Fibroblast of villous mesenchyme (primary cell): Measurements from ENCODE around the gene RNASE2. TPM values are rescaled to one million over a fixed set of nuclear protein-coding genes. Genes with fewer than 3 reads are reported as not detected.
"Not testable (repeated sequence)": the region's sequence is repeated elsewhere in the genome, so short reads cannot be mapped to it uniquely, and the experiment has no call there.

ENCODE experiments used
- DNase-seq: peaks from one replicate; pipeline ENCODE4 v3.0.0-alpha.2; 2010; ENCODE audit warnings: low read depth
- H3K4me3 ChIP-seq: 2 replicates; pipeline ENCODE4 v1.5.1; 2011; ENCODE audit warnings: low read depth, mild to moderate bottlenecking, low read length
- total RNA-seq: library from RNA; depleted of rRNA; stranded (reverse); fragments of >200 nt; gene quantifications from 2 replicates; pipeline ENCODE4 v1.2.3, GENCODE V29; 2012
- TF ChIP-seq, protein P1 (sequence below): IDR thresholded peaks from 2 replicates; pipeline ENCODE4 v1.5.1; 2012; ENCODE audit warnings: low read depth, mild to moderate bottlenecking, low read length; ENCODE audit not compliant: insufficient read depth

Gene RNASE2
- total RNA-seq, 1 donor = not detected

DNA sequence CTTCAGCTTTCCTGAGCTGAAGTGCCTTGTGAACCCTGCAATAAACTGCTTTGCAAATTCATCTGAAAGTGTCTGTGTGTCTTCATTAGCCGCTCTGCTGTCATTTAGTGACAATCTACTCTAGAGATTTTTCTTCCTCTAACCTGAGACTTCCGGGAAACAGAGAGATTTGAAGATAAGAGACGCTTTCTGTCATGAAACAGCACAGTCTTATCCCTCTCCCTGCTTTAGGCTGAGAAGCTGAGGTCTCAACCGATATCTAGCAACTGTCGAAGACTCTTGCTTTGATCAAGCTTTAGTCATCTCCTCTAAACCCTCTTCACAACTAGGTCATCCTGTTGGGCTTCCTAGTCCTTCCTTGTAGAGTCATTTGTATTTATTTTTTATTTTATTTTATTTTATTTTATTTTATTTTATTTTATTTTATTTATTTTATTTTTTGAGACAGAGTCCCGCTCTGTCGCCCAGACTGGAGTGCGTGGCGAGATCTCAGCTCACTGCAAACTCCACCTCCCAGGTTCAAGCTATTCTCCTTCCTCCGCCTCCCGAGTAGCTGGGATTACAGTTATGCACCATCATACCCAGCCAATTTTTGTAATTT is 1.2 kb downstream of the RNASE2 start:
- DNase-seq = no peak
- H3K4me3 ChIP-seq = no peak overlapping the region
- TF ChIP-seq, protein P1, sequence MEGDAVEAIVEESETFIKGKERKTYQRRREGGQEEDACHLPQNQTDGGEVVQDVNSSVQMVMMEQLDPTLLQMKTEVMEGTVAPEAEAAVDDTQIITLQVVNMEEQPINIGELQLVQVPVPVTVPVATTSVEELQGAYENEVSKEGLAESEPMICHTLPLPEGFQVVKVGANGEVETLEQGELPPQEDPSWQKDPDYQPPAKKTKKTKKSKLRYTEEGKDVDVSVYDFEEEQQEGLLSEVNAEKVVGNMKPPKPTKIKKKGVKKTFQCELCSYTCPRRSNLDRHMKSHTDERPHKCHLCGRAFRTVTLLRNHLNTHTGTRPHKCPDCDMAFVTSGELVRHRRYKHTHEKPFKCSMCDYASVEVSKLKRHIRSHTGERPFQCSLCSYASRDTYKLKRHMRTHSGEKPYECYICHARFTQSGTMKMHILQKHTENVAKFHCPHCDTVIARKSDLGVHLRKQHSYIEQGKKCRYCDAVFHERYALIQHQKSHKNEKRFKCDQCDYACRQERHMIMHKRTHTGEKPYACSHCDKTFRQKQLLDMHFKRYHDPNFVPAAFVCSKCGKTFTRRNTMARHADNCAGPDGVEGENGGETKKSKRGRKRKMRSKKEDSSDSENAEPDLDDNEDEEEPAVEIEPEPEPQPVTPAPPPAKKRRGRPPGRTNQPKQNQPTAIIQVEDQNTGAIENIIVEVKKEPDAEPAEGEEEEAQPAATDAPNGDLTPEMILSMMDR = no peak

DNA sequence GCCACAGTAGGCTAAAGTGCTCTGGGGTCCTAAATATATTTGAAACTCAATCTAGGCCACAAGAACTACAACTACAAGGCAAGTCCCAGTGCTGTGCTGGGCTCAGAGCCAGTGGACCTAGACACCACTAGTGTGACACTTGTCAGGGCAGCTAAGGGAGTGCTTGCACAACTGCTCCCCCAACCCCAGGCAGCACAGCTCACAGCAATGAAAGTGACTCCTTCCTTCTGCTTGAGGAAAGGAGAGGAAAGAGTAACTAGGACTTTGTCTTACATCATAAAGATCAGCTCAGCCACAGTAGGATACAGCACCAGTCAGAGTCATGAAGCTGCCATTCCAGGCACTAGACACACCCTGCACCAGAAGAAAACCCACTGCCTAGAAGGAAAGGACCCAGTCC is 3.7 kb downstream of the RNASE2 start:
- DNase-seq, H3K4me3 ChIP-seq: not testable (repeated sequence)

DNA sequence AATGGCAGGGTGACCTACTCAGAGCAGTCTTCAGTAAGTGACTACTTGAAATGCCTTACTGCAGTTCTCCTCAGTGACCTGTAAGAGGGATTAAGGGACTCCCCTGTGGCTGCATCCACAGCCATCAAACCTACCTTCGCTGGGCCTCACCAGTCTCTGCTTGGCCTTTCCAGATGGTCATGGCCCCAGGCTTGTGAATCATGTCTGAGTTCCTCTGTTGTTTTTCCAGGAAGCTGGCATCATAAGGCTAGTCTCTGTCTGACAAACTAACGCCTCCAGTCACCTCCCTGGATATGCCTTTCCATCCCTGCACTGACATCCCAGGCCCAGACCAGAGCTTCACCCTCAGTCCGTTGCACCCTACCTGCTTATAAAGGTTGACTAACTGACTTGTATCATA is 14.0 kb downstream of the RNASE2 start:
- no peak overlapping the region for H3K4me3 ChIP-seq
- TF ChIP-seq, protein P1 = no peak
- DNase-seq = no peak

DNA sequence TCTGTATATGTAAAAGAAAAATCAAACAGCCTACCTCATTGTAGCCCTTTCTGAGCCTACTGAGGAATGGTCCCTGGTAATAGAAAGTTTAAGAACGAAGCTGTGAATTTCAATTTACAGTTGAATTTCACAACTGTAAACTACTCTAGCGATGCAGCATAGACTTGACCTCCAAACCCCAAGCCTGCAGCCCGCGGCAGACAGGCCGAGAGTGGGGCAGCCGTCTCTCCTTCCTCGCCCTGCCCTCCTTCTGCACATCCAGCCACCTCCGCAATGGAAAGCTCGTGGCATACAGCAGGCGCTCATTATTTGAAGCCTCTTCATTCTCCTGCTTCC is 15.3 kb downstream of the RNASE2 start:
- no peak for DNase-seq
- TF ChIP-seq, protein P1 = no peak
- H3K4me3 ChIP-seq = peak overlapping the region; percentile 81

DNA sequence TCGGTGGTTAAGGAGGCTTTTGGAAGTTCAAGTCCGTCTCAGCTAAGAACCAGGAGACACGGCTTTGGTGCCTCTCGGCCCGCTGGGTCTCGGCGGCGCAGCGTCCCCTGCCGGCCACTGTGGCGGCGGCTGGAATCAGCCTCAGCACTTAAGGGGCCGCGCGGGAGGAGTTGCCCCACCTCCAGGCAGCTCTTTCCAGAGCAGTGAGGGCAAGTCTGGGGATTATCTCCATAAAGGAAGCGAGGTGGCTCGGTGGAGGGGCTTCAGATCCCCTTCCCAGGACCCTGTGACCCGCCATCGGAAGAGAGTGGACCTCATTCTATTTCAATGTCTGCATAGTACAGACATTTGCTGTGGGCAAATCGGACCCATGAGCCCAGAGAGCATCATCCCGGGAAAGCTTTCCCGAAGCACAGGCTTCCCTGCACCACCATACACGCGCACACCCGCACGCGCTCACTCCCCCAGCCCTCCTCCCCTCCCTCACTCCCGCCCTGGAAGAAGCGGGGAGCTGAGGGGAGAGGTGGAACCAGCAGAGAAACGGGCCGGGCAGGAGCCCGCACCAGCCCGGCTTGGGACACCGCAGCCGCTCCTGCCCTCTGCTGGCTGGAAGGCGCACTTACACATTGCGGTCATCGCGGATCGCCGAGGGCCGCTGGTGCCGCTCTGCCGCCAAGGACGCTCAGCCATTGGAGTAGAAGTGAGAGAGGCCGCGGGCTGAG is 15.9 kb downstream of the RNASE2 start:
- DNase-seq = peak; percentile 80
- TF ChIP-seq, protein P1 = peak; percentile 98

DNA sequence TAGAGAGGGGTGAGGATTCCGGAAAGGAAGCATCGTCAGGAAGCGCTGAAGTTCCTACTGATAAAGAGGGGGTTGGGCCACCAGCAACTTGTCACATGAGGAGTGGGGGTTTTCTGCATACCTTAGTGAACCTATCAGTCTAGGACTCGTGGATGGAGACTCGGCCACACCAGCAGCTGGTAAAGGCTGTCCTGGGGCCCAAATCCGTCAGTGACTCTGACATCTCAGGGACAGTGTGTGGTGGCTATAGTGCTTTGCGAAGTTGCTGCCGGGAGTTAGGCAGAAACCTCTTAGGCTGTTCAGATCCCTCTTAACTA is 16.4 kb downstream of the RNASE2 start:
- DNase-seq = no peak
- TF ChIP-seq, protein P1 = no peak
- peak overlapping the region; percentile 81 for H3K4me3 ChIP-seq

More for the DNA sequence above, 15.9 kb downstream of the RNASE2 start:
- peak overlapping the region; percentile 81 for H3K4me3 ChIP-seq

- H3K4me3 ChIP-seq = no peak overlapping the region
- no peak for DNase-seq
- TF ChIP-seq, protein P1 = no peak
Measured at GRCh38 chr14:20973501-20973900, 18.2 kb downstream of the RNASE2 start.
